AG04450 (cell line): ENCODE measurements around the gene ATP6V0E1. TPM values are rescaled to one million over a fixed set of nuclear protein-coding genes. Genes with fewer than 3 reads are reported as not detected.
A peak's percentile ranks its signal among the peaks of the same experiment; 100 is the strongest.

Experiments used
- CTCF ChIA-PET: fragments of 300-600, 350-600 bp; formaldehyde crosslinking; extraction: SDS; loops from one replicate; lab custom pipeline; 2022; ENCODE audit warnings: antibody characterized with exemption, inconsistent platforms; lab: Charles Lee
- POLR2A ChIA-PET: fragments of 350-600 bp; formaldehyde crosslinking; extraction: SDS; loops from one replicate; lab custom pipeline; 2021; ENCODE audit warnings: antibody characterized with exemption, inconsistent platforms; lab: Yijun Ruan, JAX
- DNase-seq: peaks from one replicate; pipeline ENCODE4 v3.0.0-alpha.2; 2011; ENCODE audit warnings: low read depth, low spot score
- H3K27ac ChIP-seq: one replicate; pipeline ENCODE4 v1.5.1; 2012; ENCODE audit warnings: low read depth, low read length, control low read depth
- H3K27me3 ChIP-seq: one replicate; pipeline ENCODE4 v1.6.0; 2012; ENCODE audit warnings: low read length; ENCODE audit not compliant: control insufficient read depth, insufficient read depth
- H3K4me3 ChIP-seq: 2 replicates; pipeline ENCODE4 v1.5.1; 2011; ENCODE audit warnings: mild to moderate bottlenecking, low read depth, low read length, control low read depth
- H3K9me3 ChIP-seq: 2 replicates; pipeline ENCODE4 v1.5.1; 2012; ENCODE audit warnings: low read length; ENCODE audit not compliant: control insufficient read depth, insufficient read depth
- polyA plus RNA-seq: library from polyadenylated mRNA; depleted of rRNA; stranded (reverse); fragments of >200 nt; gene quantifications from 2 replicates; pipeline ENCODE4 v1.2.3, GENCODE V29; 2011
- TF ChIP-seq, protein P1 (sequence below): IDR thresholded peaks from 2 replicates; pipeline ENCODE4 v1.5.1; 2011; ENCODE audit warnings: low read depth, low read length, control low read depth, inconsistent platforms

The ATP6V0E1 gene
- polyA plus RNA-seq, 1 experiment, result 610 TPM

DNA sequence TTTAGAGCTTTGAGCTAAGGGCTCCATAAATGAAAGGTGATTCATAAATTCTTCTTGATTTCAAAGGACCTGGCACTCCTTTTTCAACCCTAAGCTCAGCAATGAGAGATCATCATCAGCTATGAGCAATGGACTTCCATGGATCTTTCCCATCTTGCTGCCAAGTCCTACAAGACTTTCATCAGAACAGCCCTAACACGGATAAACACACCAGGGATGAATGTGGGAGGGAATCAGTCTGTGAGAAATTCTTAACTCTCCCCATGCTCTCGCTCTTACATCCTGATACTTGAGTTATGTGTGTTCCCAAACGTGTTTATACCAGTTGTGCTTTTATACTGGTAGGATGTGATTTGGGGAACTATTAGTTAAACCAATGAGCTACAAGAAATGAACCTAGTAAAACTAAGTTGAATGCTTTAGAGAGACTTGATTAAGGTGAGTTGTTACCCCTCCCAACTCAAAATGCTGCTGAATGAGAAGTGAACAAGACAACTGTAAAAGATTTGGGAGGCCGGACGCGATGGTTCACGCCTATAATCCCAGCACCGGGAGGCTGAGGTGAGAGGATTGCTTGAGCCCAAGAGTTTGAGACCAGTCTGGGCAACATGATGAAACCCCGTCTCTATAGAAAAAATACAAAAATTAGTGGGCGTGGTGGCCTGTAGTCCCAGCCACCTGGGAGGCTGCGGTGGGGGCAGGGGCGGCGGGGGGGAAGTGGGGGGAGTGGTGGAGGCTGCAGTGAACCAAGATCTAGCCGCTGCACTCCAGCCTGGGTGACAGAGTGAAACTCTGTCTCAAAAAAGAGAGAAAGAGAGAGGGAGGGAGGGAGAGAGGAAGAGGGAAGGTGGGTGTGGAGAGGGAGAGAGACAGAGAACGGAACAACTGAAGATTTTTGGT is 29.5 kb upstream of the ATP6V0E1 start:
- TF ChIP-seq, protein P1, sequence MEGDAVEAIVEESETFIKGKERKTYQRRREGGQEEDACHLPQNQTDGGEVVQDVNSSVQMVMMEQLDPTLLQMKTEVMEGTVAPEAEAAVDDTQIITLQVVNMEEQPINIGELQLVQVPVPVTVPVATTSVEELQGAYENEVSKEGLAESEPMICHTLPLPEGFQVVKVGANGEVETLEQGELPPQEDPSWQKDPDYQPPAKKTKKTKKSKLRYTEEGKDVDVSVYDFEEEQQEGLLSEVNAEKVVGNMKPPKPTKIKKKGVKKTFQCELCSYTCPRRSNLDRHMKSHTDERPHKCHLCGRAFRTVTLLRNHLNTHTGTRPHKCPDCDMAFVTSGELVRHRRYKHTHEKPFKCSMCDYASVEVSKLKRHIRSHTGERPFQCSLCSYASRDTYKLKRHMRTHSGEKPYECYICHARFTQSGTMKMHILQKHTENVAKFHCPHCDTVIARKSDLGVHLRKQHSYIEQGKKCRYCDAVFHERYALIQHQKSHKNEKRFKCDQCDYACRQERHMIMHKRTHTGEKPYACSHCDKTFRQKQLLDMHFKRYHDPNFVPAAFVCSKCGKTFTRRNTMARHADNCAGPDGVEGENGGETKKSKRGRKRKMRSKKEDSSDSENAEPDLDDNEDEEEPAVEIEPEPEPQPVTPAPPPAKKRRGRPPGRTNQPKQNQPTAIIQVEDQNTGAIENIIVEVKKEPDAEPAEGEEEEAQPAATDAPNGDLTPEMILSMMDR, result no peak
- Histone ChIP-seq H3K4me3 (no peak overlapping the region), H3K27ac (peak overlapping the region; percentile 65), H3K27me3 (no peaks in the 10 kb centered on the region), H3K9me3 (peaks cover 4% of the 10 kb centered on the region; the same call in 1 of the 2 replicates)
- POLR2A ChIA-PET, result interaction anchor here (0.6 to 0.9 kb wide), 5 partner anchors 14 to 338 kb away, joined by 3 to 7 read pairs (median 4); no protein-coding TSS in a partner anchor
- CTCF ChIA-PET, result interaction anchor here (0.6 to 2.7 kb wide), 6 partner anchors 15 to 492 kb away, joined by 3 to 16 read pairs (median 4); no protein-coding TSS in a partner anchor
- DNase-seq, result peak; percentile 78

DNA sequence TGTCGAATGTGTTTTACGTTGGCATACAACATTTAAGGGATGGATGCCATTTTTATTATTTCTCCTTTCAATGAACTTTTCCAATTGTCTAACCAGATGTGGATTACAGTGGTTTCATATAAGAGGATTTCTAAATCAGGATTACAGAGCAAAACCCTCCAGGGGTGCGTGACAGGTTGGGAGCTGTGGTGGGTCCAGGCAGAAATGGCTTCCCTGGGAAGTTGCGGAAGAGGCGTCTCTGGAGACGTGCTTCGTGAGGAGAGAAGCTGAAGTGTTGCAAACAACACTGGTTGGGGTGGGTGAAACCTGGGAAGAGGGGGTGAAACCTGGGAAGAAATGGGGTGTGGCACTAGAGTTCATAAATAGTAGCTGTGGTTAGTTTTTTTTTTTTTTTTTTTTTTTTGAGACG is 28.8 kb upstream of the ATP6V0E1 start:
- Histone ChIP-seq H3K27ac (peak overlapping the region; percentile 55), H3K27me3 (no peaks in the 10 kb centered on the region), H3K9me3 (peaks cover 4% of the 10 kb centered on the region; the same call in 1 of the 2 replicates), H3K4me3 (no peak overlapping the region)
- no peak for DNase-seq
- TF ChIP-seq, protein P1, result no peak
- ChIA-PET CTCF (interaction anchor here (2.2 to 2.7 kb wide), 2 partner anchors 22 to 238 kb away, joined by 6 to 10 read pairs; no protein-coding TSS in a partner anchor), POLR2A (interaction anchor here (0.7 kb wide), 1 partner anchor 361 kb away, joined by 7 read pairs; no protein-coding TSS in a partner anchor)

DNA sequence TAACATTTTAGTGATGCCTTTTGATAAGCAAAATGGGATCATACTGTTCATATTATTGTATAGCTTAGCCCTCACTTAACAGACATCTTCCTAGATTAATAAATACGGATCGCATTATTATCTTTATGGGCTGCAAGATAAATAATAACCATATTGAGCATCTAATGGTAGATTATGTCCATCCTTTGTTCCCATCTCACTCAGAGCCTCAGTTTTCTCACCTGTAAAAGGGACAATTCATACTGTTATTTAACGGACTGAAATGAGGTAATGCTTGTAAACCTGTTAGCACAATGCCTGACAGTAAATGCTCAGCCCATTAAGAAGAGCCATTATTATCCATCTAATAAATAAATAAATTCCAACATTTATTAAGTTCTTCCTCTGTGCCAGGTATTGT is 27.3 kb upstream of the ATP6V0E1 start:
- peaks cover 4% of the 10 kb centered on the region; the same call in 1 of the 2 replicates for H3K9me3 ChIP-seq
- TF ChIP-seq, protein P1, result no peak
- DNase-seq, result no peak
- CTCF ChIA-PET, result interaction anchor here (1.0 to 1.9 kb wide), 2 partner anchors 241 to 249 kb away, joined by 5 to 7 read pairs; no protein-coding TSS in a partner anchor
- H3K4me3 ChIP-seq, result no peak overlapping the region
- POLR2A ChIA-PET, result interaction anchor here (0.7 kb wide), 1 partner anchor 562 kb away, joined by 3 read pairs; no protein-coding TSS in a partner anchor
- H3K27ac ChIP-seq, result no peak overlapping the region
- H3K27me3 ChIP-seq, result no peaks in the 10 kb centered on the region

DNA sequence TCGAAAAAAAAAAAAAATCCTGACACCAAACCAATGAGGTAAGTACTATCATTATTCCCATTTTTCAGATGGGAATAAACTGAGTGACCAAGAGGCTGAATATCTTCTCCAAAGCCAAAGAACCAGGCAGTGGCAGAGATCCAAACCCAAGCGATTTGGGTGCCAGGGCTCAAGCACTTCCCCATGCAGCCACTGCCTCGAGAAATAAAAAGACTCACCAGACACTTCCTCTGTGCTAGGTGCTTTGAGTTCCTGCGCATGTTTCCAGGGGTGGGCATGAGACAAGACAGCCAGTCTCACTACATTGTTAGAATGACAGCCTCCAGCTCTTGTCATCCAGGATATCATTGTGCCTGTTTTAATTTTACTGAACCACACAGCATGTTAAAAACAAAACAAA is 26.6 kb upstream of the ATP6V0E1 start:
- DNase-seq, result no peak
- CTCF ChIA-PET, result interaction anchor here (1.9 kb wide), 1 partner anchor 242 kb away, joined by 7 read pairs; no protein-coding TSS in a partner anchor
- TF ChIP-seq, protein P1, result no peak
- H3K9me3 ChIP-seq, result peaks cover 4% of the 10 kb centered on the region; the same call in 1 of the 2 replicates
- no peaks in the 10 kb centered on the region for H3K27me3 ChIP-seq
- no peak overlapping the region for H3K4me3 ChIP-seq
- no peak overlapping the region for H3K27ac ChIP-seq
- POLR2A ChIA-PET, result interaction anchor here (0.7 kb wide), 1 partner anchor 562 kb away, joined by 3 read pairs; no protein-coding TSS in a partner anchor
